A549 (cell line): ENCODE measurements around the gene HGFAC.

Source experiments
- CTCF ChIP-seq: fragments of >200 bp; sonication (Bioruptor Twin); formaldehyde crosslinking; IDR thresholded peaks from 3 replicates; pipeline ENCODE4 v1.5.1; 2016
- EP300 ChIP-seq, 2 experiments: fragments of >200 bp; sonication (Bioruptor Twin); formaldehyde crosslinking; IDR thresholded peaks; 2 replicates in 1 of 2; 3 replicates in 1 of 2; pipeline ENCODE4 v1.6.1; 2016 to 2017
- HDAC2 ChIP-seq: fragments of 200-600 bp; sonication (generic); IDR thresholded peaks from 2 replicates; pipeline ENCODE4 v1.6.1; 2016
- MAZ ChIP-seq: fragments of 150-350 bp; IDR thresholded peaks from 2 replicates; pipeline ENCODE4 v1.6.1; 2014; ENCODE audit warnings: antibody characterized with exemption, low read depth, low read length, borderline replicate concordance
- POLR2A ChIP-seq: IDR thresholded peaks from 2 replicates; pipeline ENCODE4 v1.6.1; 2012; ENCODE audit warnings: mild to moderate bottlenecking, low read length
- USF2 ChIP-seq: fragments of 450-650 bp; IDR thresholded peaks from 2 replicates; pipeline ENCODE4 v1.6.1; 2014; ENCODE audit warnings: antibody characterized with exemption
- ZC3H11A ChIP-seq: fragments of 450-650 bp; IDR thresholded peaks from 2 replicates; pipeline ENCODE4 v1.6.1; 2014; ENCODE audit warnings: antibody characterized with exemption, mild to moderate bottlenecking
- ZFP36 ChIP-seq: fragments of 450-650 bp; IDR thresholded peaks from 2 replicates; pipeline ENCODE4 v1.6.1; 2014; ENCODE audit warnings: borderline replicate concordance; ENCODE audit not compliant: partially characterized antibody

- no peak for TF ChIP-seq POLR2A
- TF ChIP-seq ZFP36 = no peak
- no peak for TF ChIP-seq MAZ
- TF ChIP-seq USF2 = no peak
- no peak for TF ChIP-seq CTCF
- no peak for TF ChIP-seq EP300 (IDR thresholded peaks at IDR 0.05)
- TF ChIP-seq ZC3H11A = no peak
- no peak for TF ChIP-seq HDAC2
Observed at GRCh38 chr4:3449574-3450534, 8.1 kb downstream of the HGFAC start.
